HEK293T (cell line): ENCODE results near the gene SEC22C.

Experiments used
- ARNT ChIP-seq: fragments of 450-650 bp; IDR thresholded peaks from 2 replicates; pipeline ENCODE4 v1.6.1; 2017; ENCODE audit warnings: mild to moderate bottlenecking
- BHLHE40 ChIP-seq: fragments of 450-650 bp; IDR thresholded peaks from 2 replicates; pipeline ENCODE4 v1.6.1; 2016; ENCODE audit warnings: mild to moderate bottlenecking, moderate library complexity, borderline replicate concordance
- CTBP1 ChIP-seq: fragments of 450-650 bp; IDR thresholded peaks from 2 replicates; pipeline ENCODE4 v1.6.1; 2016; ENCODE audit warnings: borderline replicate concordance
- ELF4 ChIP-seq: fragments of 450-650 bp; IDR thresholded peaks from 2 replicates; pipeline ENCODE4 v1.6.1; 2017; ENCODE audit warnings: antibody characterized with exemption
- FOXA1 ChIP-seq: fragments of 450-650 bp; IDR thresholded peaks from 2 replicates; pipeline ENCODE4 v1.6.1; 2016; ENCODE audit warnings: mild to moderate bottlenecking
- FOXK2 ChIP-seq: fragments of 450-650 bp; IDR thresholded peaks from 2 replicates; pipeline ENCODE4 v1.6.1; 2016; ENCODE audit warnings: mild to moderate bottlenecking
- FOXM1 ChIP-seq: fragments of 450-650 bp; IDR thresholded peaks from 2 replicates; pipeline ENCODE4 v1.6.1; 2017; ENCODE audit warnings: mild to moderate bottlenecking, borderline replicate concordance
- HDGF ChIP-seq: fragments of 450-650 bp; IDR thresholded peaks from 2 replicates; pipeline ENCODE4 v1.6.1; 2017; ENCODE audit warnings: antibody characterized with exemption, borderline replicate concordance
- L3MBTL2 ChIP-seq: fragments of 450-650 bp; conservative IDR thresholded peaks from 2 replicates; pipeline ENCODE4 v1.6.1; 2016; ENCODE audit warnings: mild to moderate bottlenecking
- NFRKB ChIP-seq: fragments of 450-650 bp; IDR thresholded peaks from 2 replicates; pipeline ENCODE4 v1.6.1; 2016; ENCODE audit warnings: mild to moderate bottlenecking, moderate library complexity
- SP1 ChIP-seq: fragments of 450-650 bp; IDR thresholded peaks from 2 replicates; pipeline ENCODE4 v1.6.1; 2017
- SUZ12 ChIP-seq: fragments of 450-650 bp; IDR thresholded peaks from 2 replicates; pipeline ENCODE4 v1.6.1; 2016; ENCODE audit warnings: mild to moderate bottlenecking
- TARDBP ChIP-seq: fragments of 450-650 bp; IDR thresholded peaks from 2 replicates; pipeline ENCODE4 v1.6.1; 2016
- TF ChIP-seq, protein P1 (sequence below): fragments of 450-650 bp; IDR thresholded peaks from 2 replicates; pipeline ENCODE4 v1.6.1; 2016

DNA sequence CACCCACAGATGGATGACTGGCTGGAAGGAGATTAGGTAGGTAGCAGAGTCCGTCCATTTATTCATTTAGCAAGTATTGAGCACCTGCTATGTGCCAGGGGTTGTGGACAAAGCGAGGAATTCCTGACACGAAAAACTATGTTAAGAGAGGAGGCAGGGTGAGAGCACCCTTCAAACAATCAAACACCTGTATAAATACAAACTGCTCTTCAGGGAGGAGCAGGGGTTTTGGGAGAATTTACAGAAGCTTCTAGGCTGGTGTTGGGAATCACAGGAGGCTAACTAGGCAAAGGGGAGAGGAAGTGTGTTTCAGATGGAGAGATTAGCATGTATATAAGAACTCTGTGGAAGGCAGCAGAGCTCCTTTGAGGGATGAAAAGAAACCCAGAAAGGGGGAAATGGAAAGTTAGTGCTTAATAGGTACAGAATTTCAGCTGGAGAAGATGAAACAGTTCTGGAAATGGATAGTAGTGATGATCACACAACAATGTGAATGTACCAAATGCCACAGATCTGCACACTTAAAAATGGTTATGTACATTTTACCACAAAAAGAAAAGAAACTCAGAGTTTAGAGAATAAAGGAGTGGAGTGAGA, 805 bp upstream of the SEC22C start:
- TF ChIP-seq SP1 = no peak
- no peak for TF ChIP-seq ELF4
- TF ChIP-seq FOXA1 = no peak
- TF ChIP-seq, protein P1, sequence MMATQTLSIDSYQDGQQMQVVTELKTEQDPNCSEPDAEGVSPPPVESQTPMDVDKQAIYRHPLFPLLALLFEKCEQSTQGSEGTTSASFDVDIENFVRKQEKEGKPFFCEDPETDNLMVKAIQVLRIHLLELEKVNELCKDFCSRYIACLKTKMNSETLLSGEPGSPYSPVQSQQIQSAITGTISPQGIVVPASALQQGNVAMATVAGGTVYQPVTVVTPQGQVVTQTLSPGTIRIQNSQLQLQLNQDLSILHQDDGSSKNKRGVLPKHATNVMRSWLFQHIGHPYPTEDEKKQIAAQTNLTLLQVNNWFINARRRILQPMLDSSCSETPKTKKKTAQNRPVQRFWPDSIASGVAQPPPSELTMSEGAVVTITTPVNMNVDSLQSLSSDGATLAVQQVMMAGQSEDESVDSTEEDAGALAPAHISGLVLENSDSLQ = no peak
- no peak for TF ChIP-seq TARDBP
- no peak for TF ChIP-seq NFRKB
- no peak for TF ChIP-seq FOXM1
- TF ChIP-seq SUZ12 = no peak
- no peak for TF ChIP-seq BHLHE40
- no peak for TF ChIP-seq FOXK2
- TF ChIP-seq HDGF = no peak
- no peak for TF ChIP-seq CTBP1
- no peak for TF ChIP-seq ARNT
- TF ChIP-seq L3MBTL2 = no peak
